K562 treated with DMSO at 1 percent for 4 hours (cell line): ENCODE measurements around the gene CKMT2. TPM values are rescaled to one million over a fixed set of nuclear protein-coding genes. Genes with fewer than 3 reads are reported as not detected.

Experiments
- total RNA-seq: library from RNA; unstranded; fragments of 300-600 nt; gene quantifications from 2 replicates; pipeline ENCODE4 v1.2.3, GENCODE V29; 2022; ENCODE audit not compliant: insufficient read depth

The CKMT2 gene
- not detected in 2 replicates for total RNA-seq

DNA sequence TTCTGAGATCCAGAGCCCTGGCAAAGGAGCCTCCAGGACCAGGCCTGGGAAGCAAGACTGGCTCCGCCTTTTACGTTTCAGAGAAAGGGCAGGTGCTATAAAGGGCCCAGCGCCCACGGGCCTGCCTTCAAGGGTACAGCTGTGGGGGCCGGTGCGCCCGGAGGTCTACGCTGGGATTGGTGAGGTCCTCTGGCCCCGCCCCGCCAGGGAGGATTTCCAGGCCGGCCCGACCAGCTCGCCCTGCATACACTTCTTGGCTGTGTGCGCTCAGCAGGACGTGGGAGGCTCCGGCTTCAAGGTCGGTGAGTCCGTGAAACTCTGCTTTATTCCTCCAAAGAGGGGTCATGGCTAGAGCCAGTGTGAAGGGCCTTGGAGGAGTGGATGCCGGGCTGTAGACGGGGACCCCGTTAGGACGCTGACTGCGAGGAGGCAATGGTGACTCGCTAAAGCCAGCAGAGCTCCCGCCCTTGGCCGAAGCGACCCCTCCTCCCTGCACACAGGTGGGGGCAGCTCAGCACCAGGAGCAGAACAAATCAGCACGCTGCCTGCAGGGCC lies at the start of gene CKMT2:
Gene CKMT2 (plus strand): TSS at position 243 of the 555 bp plus-strand sequence. CDS start 17,811 bp downstream, outside the sequence.

DNA sequence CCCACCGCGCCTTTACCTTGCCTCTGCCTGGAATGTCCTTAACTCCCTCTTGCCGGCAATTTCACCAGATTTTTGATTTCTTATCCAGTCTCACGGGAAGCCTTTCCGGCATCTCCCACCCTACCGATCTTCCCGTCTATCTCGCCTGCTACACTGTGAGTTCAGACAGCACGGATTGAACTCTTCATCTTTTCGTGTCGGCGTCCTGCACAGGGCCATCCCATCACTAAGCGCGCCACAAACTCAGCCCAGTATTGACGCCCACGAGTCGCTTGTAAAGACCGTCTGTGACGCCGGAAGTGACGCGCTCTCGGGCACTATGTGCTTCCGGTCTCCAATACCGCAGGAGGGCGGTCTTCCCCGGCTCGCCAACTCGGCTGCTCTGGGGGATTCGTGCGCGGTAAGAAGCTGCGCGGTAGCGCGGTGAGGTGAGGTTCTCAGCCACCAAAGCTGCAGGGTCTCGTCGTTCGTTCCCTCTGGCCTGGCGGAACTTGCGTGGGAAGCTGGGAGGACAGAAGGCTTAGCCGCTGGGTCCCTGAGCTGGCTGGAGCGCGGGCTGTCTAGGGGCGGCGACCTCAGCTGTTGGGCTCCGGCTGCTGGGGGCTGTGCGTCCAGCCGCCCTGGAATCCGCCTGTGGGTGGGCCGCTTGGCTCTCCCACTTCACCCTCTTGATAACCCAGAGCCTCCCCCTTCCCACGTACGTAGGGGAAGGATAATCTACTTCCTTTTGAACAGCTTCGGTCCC lies 68.3 kb downstream of the CKMT2 start, which contains the start of gene ZCCHC9:
Gene ZCCHC9 (plus strand): TSS at position 317 of the 745 bp plus-strand sequence. CDS start 3,171 bp downstream, outside the sequence.

Other genes starting within 250 kb of the CKMT2 start
- gene ZCCHC9, start 68.3 kb downstream of the CKMT2 start, total RNA-seq, result 38.8 and 43.9 TPM in 2 replicates
- gene ACOT12, start 160.8 kb downstream of the CKMT2 start, total RNA-seq, result not detected in 2 replicates